Skeletal muscle cell (primary cell): ENCODE data around the gene NAIF1.
A peak's percentile ranks its signal among the peaks of the same experiment; 100 is the strongest.
"Not testable (repeated sequence)": the region's sequence is repeated elsewhere in the genome, so short reads cannot be mapped to it uniquely, and the experiment has no call there.

Experiments used
- DNase-seq: peaks from one replicate; pipeline ENCODE4 v3.0.0-alpha.2; 2010; ENCODE audit warnings: low read depth
- H3K4me3 ChIP-seq: 2 replicates; pipeline ENCODE4 v1.5.1; 2011; ENCODE audit warnings: low read depth, mild to moderate bottlenecking, control low read depth, low read length, moderate library complexity

The NAIF1 gene, protein sequence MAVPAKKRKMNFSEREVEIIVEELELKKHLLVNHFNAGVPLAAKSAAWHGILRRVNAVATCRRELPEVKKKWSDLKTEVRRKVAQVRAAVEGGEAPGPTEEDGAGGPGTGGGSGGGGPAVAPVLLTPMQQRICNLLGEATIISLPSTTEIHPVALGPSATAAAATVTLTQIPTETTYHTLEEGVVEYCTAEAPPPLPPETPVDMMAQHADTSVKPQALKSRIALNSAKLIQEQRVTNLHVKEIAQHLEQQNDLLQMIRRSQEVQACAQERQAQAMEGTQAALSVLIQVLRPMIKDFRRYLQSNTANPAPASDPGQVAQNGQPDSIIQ

DNA sequence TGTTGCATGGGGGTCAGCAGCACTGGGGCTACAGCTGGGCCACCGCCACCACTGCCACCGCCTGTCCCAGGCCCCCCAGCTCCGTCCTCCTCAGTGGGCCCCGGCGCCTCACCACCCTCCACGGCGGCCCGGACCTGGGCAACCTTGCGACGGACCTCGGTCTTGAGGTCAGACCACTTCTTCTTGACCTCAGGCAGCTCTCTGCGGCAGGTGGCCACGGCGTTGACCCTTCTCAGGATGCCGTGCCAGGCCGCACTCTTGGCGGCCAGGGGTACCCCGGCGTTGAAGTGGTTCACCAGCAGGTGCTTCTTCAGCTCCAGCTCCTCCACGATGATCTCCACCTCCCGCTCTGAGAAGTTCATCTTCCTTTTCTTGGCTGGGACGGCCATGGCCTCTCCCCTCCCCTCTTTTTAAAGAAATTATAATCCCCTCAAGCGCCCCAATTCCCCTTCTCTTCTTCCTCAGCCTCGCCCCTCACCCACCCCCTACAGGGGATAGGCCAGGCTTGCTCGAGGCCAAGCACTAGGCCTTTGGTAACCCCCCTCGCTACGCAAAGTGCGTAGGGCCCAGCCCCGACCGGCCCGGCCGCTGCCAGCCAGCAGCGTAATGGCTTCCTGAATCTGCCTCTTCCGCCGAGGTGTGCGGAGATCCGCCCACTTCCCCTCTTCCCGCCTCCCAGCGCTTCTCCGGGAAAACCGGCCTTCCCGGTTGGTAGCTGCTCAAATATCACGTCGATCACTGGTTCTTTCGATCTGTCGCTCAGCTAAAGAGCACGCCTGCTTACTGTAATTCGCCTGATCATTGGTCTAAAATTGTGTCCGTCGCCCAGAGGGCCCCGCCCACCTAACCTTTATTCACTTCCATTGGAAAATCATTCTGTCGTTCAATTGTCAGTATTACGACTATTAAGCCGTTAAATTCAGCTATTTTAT is at the start of gene NAIF1:
Gene NAIF1 (minus strand): TSS at position 608 of the 932 bp plus-strand sequence. CDS start 219 bp downstream, at position 389.
- peak within 1 kb of the TSS; percentile 83 for H3K4me3 ChIP-seq
- peak; percentile 99 for DNase-seq

DNA sequence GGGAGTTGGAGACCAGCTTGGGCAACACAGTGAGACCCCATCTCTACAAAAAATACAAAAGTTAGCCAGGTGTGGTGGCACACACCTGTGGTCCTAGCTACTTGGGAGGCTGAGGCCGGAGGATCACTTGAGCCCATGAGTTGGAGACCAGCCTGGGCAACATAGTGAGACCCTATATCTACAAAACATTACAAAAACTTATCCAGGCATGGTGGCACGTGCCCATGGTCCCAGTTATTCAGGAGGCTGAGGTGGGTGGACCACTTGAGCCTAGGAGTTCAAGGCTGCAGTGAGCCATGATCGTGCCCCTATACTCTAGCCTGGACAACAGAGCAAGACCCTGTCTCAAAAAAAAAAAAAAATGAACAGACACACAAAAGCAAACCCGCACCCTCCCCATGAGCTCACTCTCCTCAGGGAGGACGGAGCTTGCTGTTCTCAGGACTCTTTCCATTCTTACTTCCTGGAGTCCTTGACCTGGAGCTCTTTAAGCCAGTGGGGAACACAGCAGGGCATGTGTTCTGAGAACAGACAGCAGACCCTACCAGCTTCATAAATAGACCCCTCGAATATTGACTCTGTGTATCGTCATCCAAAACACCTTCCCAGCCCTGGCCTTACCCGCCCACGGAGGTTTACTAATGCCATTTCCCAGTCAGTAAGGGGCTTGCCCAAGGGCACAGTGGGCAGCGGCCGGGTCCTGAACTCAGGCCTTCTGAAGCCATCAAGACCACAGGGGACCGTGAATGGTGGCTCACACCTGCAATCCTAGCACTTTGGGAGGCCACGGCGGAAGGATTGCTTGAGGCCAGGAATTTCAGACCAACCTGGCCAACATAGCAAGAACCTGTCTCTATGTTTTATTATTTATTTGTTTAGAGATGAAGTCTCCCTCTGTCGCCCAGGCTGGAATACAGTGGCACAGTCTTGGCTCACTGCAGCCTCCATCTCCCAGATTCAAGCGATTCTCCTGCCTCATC is 49.3 kb upstream of the NAIF1 start:
- no peak for DNase-seq
- H3K4me3 ChIP-seq, result no peak overlapping the region

DNA sequence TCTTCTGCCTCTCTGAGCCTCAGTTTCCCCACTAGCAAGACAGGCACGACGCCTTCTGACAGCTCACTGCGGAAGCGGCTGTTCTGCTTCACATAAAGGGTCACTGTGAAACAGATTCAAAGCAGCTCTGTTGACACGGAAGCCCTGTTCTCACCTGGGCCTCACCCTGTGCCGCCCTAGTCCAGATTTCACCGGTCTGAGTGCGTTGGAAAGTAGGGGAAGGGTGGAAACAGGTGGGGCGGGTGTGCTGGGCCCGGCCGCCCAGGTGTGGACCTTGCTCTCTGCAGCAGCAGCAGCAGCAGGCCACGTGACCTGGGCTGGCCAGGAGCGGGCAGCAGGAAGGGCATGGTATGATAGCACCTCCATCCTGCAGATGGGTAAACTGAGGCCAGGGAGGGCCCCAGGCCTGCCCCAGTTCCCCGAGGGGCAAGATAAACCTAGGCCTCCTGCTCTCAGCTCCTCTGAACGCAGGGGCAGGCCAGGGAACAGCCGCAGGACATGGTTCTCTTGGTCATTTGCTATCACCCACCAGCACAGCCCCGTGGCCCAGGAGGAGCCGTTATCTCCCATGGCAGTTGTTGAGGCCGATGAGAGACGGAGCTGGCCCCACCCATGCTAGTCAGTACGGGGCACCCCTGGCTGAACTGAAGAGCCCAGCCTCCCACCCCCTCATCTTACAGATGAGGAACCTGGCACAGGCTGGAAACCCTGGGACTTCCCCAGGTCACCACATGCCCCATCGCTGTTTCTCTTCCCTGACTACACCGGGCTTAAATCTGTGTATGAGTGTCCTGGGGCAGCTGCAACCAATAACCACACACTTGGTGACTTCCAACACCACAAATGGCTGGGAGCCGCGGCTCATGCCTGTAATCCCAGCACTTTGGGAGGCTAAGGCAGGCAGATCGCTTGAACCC is 48.3 kb upstream of the NAIF1 start:
- no peak overlapping the region for H3K4me3 ChIP-seq

DNA sequence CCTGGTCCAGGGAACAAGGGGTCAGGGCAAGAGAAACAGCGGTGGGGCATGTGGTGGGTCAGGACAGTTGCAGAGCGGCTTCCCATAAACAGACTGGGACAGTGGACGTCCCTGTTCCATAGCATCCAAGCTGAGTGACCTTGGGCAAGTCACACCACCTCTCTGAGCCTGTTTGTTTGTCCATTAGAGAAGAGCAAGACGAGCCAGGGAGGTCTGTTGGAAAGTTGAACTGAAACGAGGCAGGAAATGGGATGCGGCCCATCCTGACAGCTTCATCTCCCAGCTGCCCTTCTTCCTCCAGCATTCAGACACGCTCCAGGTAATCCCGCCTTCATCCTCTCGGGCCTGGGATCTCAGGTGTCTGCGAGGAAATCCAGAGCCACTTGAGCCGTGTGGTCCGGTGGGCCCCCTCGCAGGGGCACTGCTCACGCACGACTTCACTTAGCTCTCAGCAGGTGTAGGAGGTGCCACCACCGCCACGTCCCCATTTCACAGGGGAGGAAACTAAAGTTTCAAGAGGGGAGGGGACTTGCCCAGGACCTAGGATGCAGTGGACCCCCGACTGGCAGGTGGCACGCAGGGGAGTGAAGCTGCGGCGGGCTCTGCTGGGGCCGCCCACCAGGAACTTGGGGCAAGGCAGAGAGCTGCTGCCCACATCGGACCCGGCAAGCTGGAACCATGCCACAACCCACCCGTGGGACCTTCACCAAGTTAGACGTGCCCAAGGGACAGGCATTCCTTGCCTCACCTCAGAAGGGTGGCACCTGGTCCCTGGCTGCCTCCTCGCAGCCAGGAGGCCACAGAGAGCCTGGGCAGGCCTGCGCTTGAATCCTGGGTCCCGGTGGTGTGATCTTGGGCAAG is 47.4 kb upstream of the NAIF1 start:
- no peak overlapping the region for H3K4me3 ChIP-seq
- no peak for DNase-seq

More for the DNA sequence above, 48.3 kb upstream of the NAIF1 start:
- no peak for DNase-seq

GRCh38 chr9:128113526-128114325 is 46.6 kb upstream of the NAIF1 start:
- no peak for DNase-seq
- H3K4me3 ChIP-seq, result no peak overlapping the region

GRCh38 chr9:128111726-128112125 is 44.6 kb upstream of the NAIF1 start:
- not testable (repeated sequence) for DNase-seq, H3K4me3 ChIP-seq

DNA sequence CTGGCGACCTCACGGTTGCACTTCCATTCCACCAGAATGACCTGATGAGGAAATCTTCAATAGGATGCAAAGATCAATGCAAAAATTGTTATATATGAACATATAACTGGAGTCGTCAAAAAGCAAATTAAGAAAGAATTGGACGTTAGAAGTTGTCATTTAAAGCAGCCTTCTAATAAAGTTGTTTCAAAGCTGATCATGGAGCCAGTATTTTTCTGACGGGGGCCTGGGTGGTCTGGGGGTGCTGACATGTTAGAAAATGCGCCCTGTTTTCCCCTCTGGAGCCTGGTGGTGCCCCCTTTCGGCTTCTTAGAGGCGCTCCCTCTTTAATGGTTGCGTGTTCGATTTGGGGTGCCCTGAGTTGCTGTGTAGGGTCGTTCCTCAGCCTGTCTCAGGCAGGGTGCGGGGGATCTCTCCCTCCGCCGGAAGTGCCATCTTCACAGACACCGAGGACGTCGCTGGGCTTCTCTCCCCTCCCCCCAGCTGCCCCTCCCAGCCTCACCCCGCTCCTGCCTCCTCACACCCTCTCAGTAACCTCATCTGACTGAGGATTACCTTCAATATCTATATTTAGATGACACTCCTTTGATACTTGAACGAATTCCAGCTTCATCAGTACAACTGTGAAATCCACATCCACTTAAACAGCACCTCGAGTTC is 42.1 kb upstream of the NAIF1 start:
- DNase-seq, result no peak
- H3K4me3 ChIP-seq, result no peak overlapping the region

GRCh38 chr9:128108269-128109049 is 41.3 kb upstream of the NAIF1 start:
- H3K4me3 ChIP-seq, result no peak overlapping the region
- DNase-seq, result no peak

- no peak for DNase-seq
- H3K4me3 ChIP-seq, result no peak overlapping the region
Observed at GRCh38 chr9:128107468-128108268, 40.5 kb upstream of the NAIF1 start.

DNA sequence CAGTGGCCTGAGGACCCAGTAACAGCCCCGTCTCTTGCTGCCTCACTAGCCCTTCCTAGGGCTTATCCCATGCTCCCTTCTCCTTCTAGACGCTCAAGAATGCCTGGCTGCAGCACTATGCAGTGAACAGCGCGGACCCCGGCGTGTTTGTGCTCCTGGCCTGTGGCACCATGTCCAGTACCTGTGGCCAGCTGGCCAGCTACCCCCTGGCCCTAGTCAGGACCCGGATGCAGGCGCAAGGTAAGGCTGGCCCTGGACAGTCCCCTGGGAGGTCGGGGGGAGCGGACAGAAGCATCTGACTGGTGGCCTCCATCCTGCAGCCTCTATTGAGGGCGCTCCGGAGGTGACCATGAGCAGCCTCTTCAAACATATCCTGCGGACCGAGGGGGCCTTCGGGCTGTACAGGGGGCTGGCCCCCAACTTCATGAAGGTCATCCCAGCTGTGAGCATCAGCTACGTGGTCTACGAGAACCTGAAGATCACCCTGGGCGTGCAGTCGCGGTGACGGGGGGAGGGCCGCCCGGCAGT is 39.9 kb upstream of the NAIF1 start:
- H3K4me3 ChIP-seq, result no peak overlapping the region
- DNase-seq, result no peak

GRCh38 chr9:128106181-128106939 is 39.2 kb upstream of the NAIF1 start:
- no peak for DNase-seq
- H3K4me3 ChIP-seq, result no peak overlapping the region

- DNase-seq, result no peak
- H3K4me3 ChIP-seq, result no peak overlapping the region
Observed at GRCh38 chr9:128105538-128106175, 38.5 kb upstream of the NAIF1 start.

GRCh38 chr9:128104171-128104618 is 37.1 kb upstream of the NAIF1 start:
- DNase-seq, result no peak
- no peak overlapping the region for H3K4me3 ChIP-seq
